Peyer's patch (tissue), 4 donors: Measurements from ENCODE around the gene INTS11.

ENCODE experiments used
- CTCF ChIP-seq, 6 experiments: fragments of 450-650 bp in 4 of 6; fragments of 200-600 bp in 2 of 6; sonication (generic) in 1 of 6; IDR thresholded peaks; one replicate each; pipeline ENCODE4 v1.5.1; 2017 to 2019; ENCODE audit warnings: antibody characterized with exemption in 6 of 6, mild to moderate bottlenecking in 3 of 6, moderate library complexity in 1 of 6
- POLR2A ChIP-seq, 2 donors: fragments of 450-650 bp; IDR thresholded peaks; one replicate each; pipeline ENCODE4 v1.5.1; 2017; ENCODE audit warnings: antibody characterized with exemption in 2 of 2, mild to moderate bottlenecking in 2 of 2, moderate library complexity in 2 of 2

DNA sequence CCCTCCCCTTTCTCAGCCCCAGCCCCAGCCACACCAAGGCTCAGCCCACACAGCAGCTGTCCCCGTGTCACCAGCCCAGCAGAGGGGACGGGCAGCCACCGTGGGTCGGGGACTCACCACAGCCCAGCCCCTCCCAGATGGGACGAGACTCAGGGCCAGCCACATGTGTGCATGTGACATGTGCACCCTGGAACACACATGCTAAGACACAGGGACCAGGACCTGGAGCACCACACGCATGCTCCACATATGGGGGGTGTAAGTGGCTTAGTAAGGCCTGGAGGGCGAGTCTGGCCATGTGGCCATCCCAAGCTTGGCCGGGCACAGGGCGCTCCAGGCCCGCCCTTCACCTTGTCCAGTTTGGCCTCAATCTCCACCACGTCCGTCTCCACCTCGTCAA is 20.7 kb downstream of the INTS11 start:
- TF ChIP-seq POLR2A (IDR thresholded peaks at IDR 0.05) = no peak
- no peak for TF ChIP-seq CTCF (IDR thresholded peaks at IDR 0.05)
